ENCODE measurements around the gene THAP10.
"Not testable (repeated sequence)": the region's sequence is repeated elsewhere in the genome, so short reads cannot be mapped to it uniquely, and the experiment has no call there.

The THAP10 gene

GRCh38 chr15:70866982-70867641, 25.1 kb downstream of the THAP10 start:
- ATAC-seq (ENCODE audit: low read depth) (no peak), DNase-seq (ENCODE audit: low spot score) (no peak)
- H3K36me3 ChIP-seq (ENCODE audit: low read depth), result no peaks in the 10 kb centered on the region
- no peak overlapping the region for H3K27ac ChIP-seq (ENCODE audit: poor library complexity, severe bottlenecking)
- H3K9me3 ChIP-seq (ENCODE audit: severe bottlenecking), result no peaks in the 10 kb centered on the region
- H3K27me3 ChIP-seq (ENCODE audit: insufficient read depth, poor library complexity, severe bottlenecking), result no peaks in the 10 kb centered on the region
- H3K4me1 ChIP-seq (ENCODE audit: insufficient read depth, poor library complexity, severe bottlenecking), result peaks cover 16% of the 10 kb centered on the region
- no peak overlapping the region for H3K4me3 ChIP-seq (ENCODE audit: severe bottlenecking)
- TF ChIP-seq CTCF (IDR thresholded peaks at IDR 0.05; ENCODE audit: poor library complexity, severe bottlenecking), result no peak

GRCh38 chr15:70863450-70864218, 28.6 kb downstream of the THAP10 start:
- Histone ChIP-seq H3K27ac (ENCODE audit: poor library complexity, severe bottlenecking) (peak overlapping the region; percentile 52), H3K4me3 (ENCODE audit: severe bottlenecking) (no peak overlapping the region), H3K9me3 (ENCODE audit: severe bottlenecking) (no peaks in the 10 kb centered on the region), H3K36me3 (ENCODE audit: low read depth) (no peaks in the 10 kb centered on the region), H3K27me3 (ENCODE audit: insufficient read depth, poor library complexity, severe bottlenecking) (no peaks in the 10 kb centered on the region), H3K4me1 (ENCODE audit: insufficient read depth, poor library complexity, severe bottlenecking) (peaks cover 16% of the 10 kb centered on the region)
- ATAC-seq (ENCODE audit: low read depth) (peak; percentile 100), DNase-seq (ENCODE audit: low spot score) (peak; percentile 70)
- peak; percentile 11 for TF ChIP-seq CTCF (IDR thresholded peaks at IDR 0.05; ENCODE audit: poor library complexity, severe bottlenecking)

- Histone ChIP-seq H3K27ac (ENCODE audit: poor library complexity, severe bottlenecking) (no peak overlapping the region), H3K4me1 (ENCODE audit: insufficient read depth, poor library complexity, severe bottlenecking) (peaks cover 29% of the 10 kb centered on the region), H3K27me3 (ENCODE audit: insufficient read depth, poor library complexity, severe bottlenecking) (no peaks in the 10 kb centered on the region), H3K4me3 (ENCODE audit: severe bottlenecking) (no peak overlapping the region), H3K36me3 (ENCODE audit: low read depth) (no peaks in the 10 kb centered on the region), H3K9me3 (ENCODE audit: severe bottlenecking) (no peaks in the 10 kb centered on the region)
- ATAC-seq (ENCODE audit: low read depth) (no peak), DNase-seq (ENCODE audit: low spot score) (peak; percentile 61)
- TF ChIP-seq CTCF (IDR thresholded peaks at IDR 0.05; ENCODE audit: poor library complexity, severe bottlenecking), result no peak
These were observed 32.2 kb downstream of the THAP10 start for GRCh38 chr15:70859998-70860397.

GRCh38 chr15:70859322-70859908, 32.8 kb downstream of the THAP10 start:
- H3K27ac ChIP-seq (ENCODE audit: poor library complexity, severe bottlenecking), result no peak overlapping the region
- no peaks in the 10 kb centered on the region for H3K36me3 ChIP-seq (ENCODE audit: low read depth)
- ATAC-seq (ENCODE audit: low read depth), result no peak
- H3K27me3 ChIP-seq (ENCODE audit: insufficient read depth, poor library complexity, severe bottlenecking), result no peaks in the 10 kb centered on the region
- peaks cover 30% of the 10 kb centered on the region for H3K4me1 ChIP-seq (ENCODE audit: insufficient read depth, poor library complexity, severe bottlenecking)
- H3K4me3 ChIP-seq (ENCODE audit: severe bottlenecking), result no peak overlapping the region
- TF ChIP-seq CTCF (IDR thresholded peaks at IDR 0.05; ENCODE audit: poor library complexity, severe bottlenecking), result no peak
- no peaks in the 10 kb centered on the region for H3K9me3 ChIP-seq (ENCODE audit: severe bottlenecking)
- DNase-seq (ENCODE audit: low spot score), result peak; percentile 69

- not testable (repeated sequence) for H3K27ac ChIP-seq (ENCODE audit: poor library complexity, severe bottlenecking)
These were observed 33.5 kb downstream of the THAP10 start for GRCh38 chr15:70858614-70859321.

More at GRCh38 chr15:70858614-70859321, 33.5 kb downstream of the THAP10 start:
- not testable (repeated sequence) for H3K9me3 ChIP-seq (ENCODE audit: severe bottlenecking); H3K27me3 ChIP-seq (ENCODE audit: insufficient read depth, poor library complexity, severe bottlenecking); H3K4me3 ChIP-seq (ENCODE audit: severe bottlenecking); ATAC-seq (ENCODE audit: low read depth); H3K36me3 ChIP-seq (ENCODE audit: low read depth)
- H3K4me1 ChIP-seq (ENCODE audit: insufficient read depth, poor library complexity, severe bottlenecking), result peaks cover 30% of the 10 kb centered on the region
- peak; percentile 65 for DNase-seq (ENCODE audit: low spot score)
